GM04503 (cell line): ENCODE results near the gene IQCM.
"Not testable (repeated sequence)": the region's sequence is repeated elsewhere in the genome, so short reads cannot be mapped to it uniquely, and the experiment has no call there.

Experiments
- DNase-seq: peaks from one replicate; pipeline ENCODE4 v3.0.0-alpha.2; 2012; ENCODE audit warnings: low read depth

The IQCM gene

DNA sequence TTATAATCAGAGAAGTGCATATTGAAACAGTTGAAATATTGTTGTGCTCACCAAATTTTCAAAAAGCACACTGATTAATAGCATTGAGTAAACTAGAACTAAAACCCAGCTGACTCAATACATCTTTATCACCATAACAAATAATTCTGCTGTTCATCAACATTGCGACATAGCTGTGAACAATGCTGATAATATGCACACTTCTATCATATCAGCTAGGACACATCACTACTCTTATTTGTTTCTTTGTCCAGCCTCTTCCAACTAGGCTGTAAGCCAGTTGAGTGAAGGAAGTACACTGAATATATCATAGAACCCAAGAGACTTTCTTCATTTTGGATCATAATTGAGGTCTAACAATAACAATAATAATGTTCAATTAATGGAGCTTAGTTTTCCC, 349.7 kb downstream of the IQCM start:
- DNase-seq, result peak; percentile 37

DNA sequence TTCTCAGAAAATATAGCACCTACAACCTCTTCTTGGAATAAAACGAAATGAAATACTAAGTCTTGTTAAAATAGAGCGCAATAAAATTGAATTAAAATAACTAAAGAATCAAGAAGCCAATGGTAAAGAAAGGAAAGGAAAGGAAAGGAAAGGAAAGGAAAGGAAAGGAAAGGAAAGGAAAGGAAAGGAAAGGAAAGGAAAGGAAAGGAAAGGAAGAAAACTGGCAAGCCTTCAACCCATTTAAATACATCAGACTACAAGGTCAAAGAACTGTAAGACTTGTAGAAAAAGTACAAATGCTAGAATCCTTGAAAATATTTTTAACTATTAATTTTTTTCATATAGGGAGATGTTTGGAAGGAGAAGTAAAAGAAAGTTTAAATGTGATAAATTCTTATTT, 372.1 kb downstream of the IQCM start:
- DNase-seq, result no peak

DNA sequence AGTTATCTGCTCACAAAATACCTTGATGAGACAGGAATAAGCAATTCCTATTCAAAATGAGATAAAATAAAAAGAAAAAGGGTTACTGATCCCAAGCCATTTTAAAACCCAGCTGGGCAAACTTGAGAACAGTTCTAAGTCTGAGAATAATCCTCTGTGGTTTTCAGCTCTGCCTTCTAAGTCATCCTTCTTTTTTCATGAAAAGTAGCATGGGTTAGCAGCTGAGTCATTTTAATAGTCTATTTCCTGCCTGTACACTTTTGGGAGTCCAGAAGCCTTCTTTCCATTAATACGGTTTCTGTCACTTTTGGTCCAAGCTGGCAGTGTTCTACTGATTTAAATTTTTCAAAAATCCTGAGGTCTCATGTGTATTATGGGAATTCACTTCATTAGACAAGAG, 374.3 kb downstream of the IQCM start:
- DNase-seq, result peak; percentile 32

DNA sequence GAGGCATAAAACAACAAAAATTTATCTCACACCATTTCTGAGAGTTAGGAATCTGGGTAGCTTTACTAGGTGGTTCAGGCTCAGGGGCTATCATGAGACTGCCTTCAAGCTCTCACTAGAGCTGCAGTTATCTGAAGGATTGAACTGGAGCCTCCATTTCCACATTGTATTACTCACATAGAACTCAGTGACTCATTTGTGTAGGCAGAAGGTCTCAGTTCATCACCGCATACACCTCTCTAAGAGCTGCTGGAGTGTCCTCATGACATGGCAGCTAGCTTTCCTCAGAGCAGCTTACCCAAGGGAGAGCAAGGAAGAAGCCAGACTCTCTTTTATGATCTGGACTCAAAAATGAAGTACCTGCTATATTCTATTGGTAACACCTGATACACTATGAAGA, 389.2 kb downstream of the IQCM start:
- no peak for DNase-seq

DNA sequence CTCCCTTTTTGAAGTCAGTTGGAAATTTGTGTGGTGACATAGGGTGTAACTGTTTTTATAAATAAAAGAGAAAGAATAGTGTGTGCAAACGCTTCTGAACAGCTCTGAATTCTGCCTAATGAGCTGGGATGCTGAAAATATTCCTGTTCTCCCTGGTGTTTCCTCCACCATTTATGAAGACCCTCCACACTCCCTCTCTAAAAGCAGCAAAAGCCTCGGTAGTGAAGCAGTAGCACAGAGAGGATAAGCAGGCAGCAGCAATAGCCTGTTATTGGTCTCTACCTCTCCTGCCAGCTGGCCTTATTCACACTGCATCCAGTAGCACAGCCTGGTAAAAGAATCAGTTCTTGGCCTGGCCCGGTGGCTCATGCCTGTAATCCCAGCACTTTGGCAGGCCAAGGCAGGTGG, 406.1 kb downstream of the IQCM start:
- no peak for DNase-seq

DNA sequence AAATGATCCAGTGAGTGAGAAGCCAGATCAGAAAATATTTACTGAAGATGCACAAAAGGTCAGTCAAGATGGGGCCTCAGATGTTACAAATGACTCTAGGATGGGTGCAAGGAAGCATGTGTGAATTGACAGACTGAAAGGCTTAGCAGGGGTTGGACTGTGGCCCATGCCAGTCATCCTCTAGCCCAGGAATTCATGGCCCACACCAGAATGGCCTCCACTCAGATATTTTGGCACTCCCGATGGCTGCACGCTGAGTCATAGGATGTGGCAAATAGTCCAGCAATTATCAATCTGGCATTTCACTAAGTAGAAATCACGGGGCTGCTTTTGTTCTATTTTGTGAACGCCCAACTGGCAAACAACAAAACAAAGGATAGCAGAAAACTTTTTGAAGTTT, 406.5 kb downstream of the IQCM start:
- peak; percentile 71 for DNase-seq

DNA sequence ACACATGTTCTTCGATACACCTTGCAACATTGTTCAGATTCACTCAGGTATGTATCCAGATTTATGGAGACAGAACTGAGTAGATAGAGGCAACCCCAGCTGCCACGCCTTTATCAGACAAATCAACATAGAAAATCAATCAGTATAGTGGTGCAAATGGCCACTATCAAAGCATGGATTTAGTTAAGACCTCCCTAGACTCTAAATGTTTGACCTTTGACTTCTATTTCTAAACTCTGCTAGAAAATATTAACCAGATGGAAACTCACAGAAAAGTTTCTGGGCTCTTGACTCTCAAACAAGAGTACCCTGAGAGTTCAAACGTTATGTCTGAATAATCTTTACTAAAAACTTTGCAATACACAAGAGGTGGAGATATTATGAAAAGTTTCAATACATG, 411.5 kb downstream of the IQCM start:
- DNase-seq, result no peak

DNA sequence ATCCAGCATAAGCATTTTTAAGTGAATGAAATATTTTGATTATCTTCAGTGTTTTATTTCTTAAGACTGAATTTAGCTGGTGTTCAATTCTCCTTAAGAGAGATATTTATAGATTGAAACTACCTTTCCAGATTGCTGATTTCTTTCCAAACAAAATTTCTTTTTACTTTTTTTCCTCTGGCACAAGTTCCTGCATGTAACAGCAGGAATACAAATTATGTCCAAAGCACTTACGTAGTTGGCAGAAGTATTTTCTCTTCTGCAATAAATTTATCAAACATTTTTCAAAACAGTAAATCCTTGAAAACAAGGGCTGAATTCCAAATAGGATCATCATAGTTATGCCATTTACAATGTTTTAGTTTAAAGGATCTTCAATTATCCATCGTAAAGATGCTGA, 412.6 kb downstream of the IQCM start:
- DNase-seq, result no peak

DNA sequence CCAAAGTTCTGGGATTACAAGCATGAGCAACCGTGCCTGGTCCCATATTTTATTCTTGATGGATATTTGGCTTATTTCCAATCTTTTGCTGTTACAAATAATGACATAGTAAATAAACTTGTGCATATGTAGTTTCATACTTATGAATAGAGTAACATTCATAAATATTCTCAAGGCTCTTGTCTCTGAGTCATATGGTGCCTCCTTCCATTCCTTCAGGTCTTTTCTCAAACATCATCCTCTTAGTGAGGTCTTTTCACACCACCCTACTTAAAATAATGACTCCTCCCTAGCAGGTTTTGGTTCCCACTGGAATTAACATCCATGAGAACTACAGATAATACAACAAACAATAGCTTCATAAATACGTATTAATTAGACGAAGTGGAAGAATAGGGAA, 416.6 kb downstream of the IQCM start:
- no peak for DNase-seq

DNA sequence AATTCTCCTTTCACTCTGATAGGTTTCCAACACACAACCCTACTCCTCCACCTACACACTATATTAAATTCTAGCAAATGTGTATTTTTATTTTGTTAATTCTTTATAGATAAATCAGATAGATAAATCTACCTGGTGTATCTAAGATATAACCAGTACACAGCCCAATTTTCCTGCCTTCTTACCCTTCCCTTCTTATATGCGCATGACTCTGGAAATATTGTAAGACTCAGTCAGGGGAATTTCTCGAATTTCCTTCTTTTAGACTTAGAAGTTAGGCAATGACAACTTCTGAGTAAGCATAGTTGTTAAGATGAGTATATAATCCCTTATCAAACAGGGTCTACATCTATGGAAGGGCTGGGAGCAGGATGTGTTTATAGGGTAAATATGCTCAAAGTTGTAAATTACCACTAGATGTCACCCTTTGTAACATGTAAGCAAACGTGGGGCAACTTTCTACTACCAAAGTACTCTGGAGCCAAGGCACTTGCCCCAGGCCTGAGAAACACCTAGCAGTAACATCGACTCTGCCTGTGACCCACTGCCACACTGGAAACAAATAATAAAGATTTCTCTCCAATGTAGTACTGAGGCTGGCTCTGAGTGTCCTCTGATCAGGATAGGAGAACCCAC, 444.7 kb downstream of the IQCM start:
- peak; percentile 18 for DNase-seq

DNA sequence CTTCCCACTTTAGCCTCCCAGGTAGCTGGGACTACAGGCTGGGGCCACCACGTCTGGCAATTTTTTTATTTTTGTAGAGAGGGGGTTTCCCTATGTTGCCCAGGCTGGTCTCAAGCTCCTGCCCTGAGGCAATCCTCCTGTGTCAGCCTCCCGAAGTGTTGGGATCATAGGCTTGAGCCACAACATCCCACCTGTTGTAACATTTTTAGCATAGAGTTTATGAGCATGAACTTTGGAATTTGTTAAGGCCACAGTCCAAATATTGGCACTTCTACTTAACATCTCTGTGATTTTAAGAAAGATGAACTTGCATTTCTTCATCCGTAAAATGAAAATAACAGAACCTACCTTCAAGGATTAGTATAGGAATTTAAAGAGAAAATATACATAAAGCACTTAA, 445.6 kb downstream of the IQCM start:
- DNase-seq, result no peak

DNA sequence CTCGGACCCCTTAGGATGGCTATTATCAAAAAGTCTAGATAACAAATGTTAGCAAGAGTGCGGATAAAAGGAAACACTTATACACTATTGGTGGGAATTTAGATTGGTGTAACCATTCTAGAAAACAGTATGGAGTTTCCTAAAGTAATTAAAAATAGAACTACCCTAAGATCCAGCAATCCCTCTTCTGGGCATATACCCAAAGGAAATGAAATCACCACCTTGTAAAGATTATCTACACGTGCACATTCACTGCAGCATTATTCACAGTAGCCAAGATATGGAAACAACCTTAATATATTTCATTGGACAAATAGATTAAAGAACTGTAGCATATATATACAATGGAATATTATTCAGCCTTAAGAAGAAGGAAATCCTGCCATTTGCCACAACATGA, 462.4 kb downstream of the IQCM start:
- DNase-seq, result no peak

DNA sequence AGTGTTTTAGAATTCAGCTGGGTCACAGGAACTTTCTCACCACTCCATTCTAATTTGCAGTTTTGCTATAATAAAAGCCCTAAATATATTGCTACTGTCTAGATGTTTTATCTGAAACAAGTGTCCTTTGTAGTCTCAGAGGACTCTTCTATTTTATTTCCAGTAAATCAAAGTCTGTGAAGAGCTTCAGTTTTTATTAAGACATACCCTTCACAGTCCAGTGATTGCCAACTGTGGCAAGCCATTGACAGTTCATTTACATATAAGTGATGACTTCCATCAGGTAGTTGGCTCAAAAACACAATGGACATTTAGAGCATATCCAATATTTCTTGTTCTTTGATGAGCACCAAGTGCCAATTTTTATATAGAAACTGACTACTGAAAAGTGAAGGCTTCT, 466.1 kb downstream of the IQCM start:
- no peak for DNase-seq

DNA sequence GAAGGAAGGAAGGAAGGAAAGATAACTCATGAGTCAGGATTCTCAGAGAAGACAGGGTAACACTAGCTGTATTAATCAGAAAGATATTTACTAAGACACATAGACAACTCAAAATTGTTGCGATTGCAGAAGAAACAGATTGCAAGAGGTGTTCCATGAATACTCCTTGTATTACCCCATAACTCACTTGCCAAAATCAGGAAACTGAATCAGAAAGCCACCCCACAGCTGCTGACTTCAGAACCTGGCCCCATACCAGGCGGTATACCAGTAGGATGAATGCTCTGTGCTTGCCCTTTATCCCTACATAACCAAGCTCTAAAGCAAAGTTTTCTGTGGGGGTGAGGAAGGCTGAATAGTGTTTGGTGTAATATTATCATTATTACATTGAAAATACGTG, 468.5 kb downstream of the IQCM start:
- DNase-seq, result no peak

DNA sequence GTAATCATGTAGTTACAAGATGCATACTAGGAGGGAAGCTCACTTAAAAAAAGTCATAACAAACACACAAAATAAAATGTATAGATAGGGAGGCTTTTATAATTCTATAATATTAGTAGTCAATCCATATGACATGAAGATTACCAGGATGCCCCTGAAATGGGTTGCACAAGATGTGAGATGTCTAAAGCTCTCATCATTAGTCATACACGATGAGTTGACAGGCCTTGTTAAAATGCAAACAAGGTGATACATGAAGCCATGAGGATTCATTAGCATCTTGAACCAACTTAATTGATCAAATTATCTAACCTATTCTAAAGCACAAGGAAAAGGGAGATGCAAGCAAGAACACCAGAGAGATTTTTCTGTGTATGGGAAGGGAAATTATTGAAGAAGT, 470.2 kb downstream of the IQCM start:
- DNase-seq, result no peak

DNA sequence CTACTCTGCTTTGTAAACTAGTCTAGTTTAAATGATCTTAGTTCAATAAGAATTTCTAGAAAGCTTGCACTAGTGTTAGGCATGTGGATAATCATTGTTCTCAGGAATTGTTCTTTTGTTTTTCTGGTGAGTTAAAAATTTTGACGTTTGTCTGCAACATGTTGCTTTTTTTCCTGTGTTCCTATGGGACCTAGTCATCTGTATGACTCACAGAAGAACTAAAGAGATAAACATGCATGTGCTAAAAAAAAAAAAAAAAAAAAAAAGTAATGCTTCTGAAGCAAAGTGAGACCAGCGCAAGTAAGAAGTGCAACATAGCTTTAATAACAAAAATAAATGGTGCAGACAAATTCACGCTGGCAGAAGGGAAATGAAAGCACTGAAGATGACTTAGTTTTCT, 471.2 kb downstream of the IQCM start:
- DNase-seq, result peak; percentile 53

DNA sequence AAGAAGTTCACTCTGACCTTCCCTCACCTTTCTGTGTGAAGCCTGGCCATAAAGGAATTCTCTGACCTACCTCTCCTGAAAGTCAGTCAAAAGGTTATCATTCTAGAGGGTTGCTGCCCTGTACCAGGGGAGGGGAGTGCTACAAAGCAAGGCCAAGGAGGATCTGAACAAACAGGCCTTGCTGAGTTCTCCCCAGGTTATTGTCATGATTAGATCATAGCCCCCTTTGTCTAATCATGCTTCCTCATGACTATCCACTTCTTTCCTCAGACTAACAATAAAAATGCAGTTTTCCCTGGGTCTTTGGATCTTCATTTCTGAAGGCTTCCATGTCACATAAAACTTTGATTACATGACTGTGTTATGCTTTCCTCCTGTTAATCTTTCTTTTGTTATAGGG, 472.0 kb downstream of the IQCM start:
- no peak for DNase-seq

DNA sequence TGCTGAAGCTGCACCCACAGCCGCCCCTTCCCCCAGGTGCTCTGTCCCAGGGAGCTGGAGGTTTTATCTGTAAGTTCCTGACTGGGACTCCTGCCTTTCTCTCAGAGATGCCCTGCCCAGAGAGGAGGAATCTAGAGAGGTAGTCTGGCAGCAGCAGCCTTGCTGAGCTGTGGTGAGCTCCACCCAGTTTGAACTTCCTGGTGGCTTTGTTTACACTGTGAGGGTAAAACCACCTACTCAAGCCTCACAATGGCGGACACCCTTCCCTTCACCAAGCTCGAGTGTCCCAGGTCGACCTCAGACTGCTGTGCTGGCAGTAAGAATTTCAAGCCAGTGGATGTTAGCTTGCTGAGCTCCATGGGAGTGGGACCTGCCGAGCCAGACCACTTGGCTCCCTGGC, 474.5 kb downstream of the IQCM start:
- not testable (repeated sequence) for DNase-seq

DNA sequence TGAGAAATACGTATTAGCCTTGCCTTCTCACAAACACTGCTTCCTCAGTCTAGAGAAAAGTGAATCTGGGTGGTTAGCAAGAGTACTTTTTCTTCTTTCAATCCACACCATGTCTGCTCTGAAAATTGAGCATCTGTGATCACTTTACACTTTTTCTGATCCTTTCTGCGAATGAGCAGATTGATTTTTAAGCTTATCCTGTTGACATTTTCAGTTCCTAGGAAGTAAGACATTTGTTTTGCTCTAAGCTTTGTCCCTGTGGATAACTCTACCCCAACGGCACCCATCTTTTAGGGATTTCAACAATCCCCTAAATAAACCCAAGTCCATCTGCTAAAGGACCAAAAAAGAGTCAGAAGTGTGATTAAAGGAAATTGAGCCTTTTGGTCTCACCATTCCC, 487.5 kb downstream of the IQCM start:
- no peak for DNase-seq

DNA sequence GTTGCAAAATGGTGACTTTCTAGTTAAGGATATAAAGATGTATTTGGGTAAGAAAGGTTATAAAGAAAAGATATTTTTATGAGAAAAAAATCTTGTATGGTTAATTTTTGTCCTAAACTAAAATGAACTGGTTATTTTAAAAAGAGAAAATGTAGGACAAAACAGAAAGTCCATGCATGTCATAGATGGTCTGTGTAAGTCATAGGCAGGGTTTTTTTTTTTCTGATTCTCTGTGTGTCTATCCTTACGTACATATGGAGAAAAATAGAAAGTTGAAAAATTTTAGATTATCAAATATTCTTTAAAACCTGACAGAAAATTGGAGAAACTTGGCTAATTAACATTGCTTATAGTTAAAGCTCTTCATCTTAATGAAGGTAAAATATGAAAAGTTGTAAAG, 493.4 kb downstream of the IQCM start:
- no peak for DNase-seq

DNA sequence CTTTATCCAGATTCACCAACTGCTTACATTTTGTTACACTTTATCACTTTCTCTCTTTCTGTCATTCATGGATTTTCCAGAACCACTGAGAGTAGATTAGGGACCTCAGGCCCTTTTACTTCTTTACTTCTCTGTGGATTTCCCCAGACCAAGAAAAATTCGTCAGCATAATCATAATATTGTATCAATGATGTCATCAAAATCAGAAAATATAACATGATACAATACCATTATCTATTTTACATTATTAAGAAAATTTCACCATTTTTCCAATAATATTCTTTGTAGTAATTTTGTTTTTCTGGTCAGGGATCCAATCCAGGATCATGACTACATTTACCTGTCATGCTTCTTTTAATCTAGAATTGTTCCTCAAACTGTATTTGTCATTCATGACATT, 494.2 kb downstream of the IQCM start:
- no peak for DNase-seq

DNA sequence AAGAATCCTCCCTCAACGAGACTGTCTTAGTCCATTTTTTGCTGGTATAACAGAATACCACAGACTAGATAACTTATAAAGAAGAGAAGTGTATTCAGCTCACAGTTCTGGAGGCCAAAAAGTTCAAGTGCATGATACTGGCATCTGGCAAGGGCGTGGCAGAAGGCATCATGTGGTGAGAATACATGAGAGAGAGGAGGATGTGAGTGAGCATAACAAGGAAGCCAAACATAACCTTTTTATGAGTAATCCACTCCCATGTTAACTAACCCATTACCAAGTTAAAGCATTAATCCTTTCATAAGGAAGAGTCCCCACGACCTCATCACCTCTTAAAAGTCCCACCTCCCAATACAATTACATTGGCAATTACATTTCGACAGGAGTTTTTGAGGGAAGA, 504.6 kb downstream of the IQCM start:
- DNase-seq, result peak; percentile 9

DNA sequence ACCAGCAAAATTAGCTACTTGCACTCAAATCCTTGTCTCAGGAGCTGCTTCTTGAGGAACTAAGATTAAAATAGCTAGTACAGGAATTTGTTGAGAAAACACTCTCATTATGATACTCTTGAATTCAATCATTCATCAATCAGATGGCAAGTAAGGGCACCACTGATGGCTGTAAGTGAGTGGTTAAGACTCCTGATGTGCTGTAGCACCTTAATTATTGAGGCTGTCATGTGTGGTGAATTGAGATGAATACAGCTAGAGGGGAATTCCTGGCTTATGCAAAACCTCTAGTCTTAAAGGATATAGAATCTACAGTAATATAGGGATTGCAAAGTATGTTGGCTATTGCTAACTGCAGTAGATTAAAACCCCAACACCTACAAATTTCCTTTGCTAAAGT, 509.1 kb downstream of the IQCM start:
- no peak for DNase-seq
